Endodermal cell (in vitro differentiated cells): Measurements from ENCODE around the gene TARS1. TPM values are rescaled to one million over a fixed set of nuclear protein-coding genes. Genes with fewer than 3 reads are reported as not detected.

Experiments
- DNase-seq: peaks from one replicate; pipeline ENCODE4 v3.0.0-alpha.2; 2017
- H3K27ac ChIP-seq: 2 replicates; pipeline ENCODE4 v1.5.1; 2013; ENCODE audit warnings: mild to moderate bottlenecking, low read depth, low read length, moderate library complexity
- H3K27me3 ChIP-seq: 2 replicates; pipeline ENCODE4 v1.6.1; 2013; ENCODE audit warnings: mild to moderate bottlenecking, low read length, moderate library complexity; ENCODE audit not compliant: insufficient read depth, control insufficient read depth, poor library complexity, severe bottlenecking
- H3K36me3 ChIP-seq: 2 replicates; pipeline ENCODE4 v1.7.0; 2013; ENCODE audit warnings: mild to moderate bottlenecking, low read length, moderate library complexity; ENCODE audit not compliant: control insufficient read depth, insufficient read depth
- H3K4me1 ChIP-seq: one replicate; pipeline ENCODE4 v1.7.0; 2013; ENCODE audit warnings: low read length; ENCODE audit not compliant: control insufficient read depth, insufficient read depth
- H3K4me3 ChIP-seq: 2 replicates; pipeline ENCODE4 v1.5.1; 2013; ENCODE audit warnings: mild to moderate bottlenecking, low read length, moderate library complexity
- H3K9ac ChIP-seq: 2 replicates; pipeline ENCODE4 v1.6.1; 2013; ENCODE audit warnings: mild to moderate bottlenecking, low read length, moderate library complexity; ENCODE audit not compliant: poor library complexity, severe bottlenecking; ENCODE audit errors: extremely low read depth
- H3K9me3 ChIP-seq: 2 replicates; pipeline ENCODE4 v1.6.1; 2013; ENCODE audit warnings: mild to moderate bottlenecking, low read length, moderate library complexity; ENCODE audit not compliant: control insufficient read depth
- H3K27ac Mint-ChIP-seq: 2 replicates; pipeline ENCODE4 v1.8.0; 2020; ENCODE audit warnings: mixed read lengths
- H3K27me3 Mint-ChIP-seq: 2 replicates; pipeline ENCODE4 v1.8.0; 2021; ENCODE audit warnings: mild to moderate bottlenecking, mixed read lengths; ENCODE audit not compliant: insufficient read depth
- H3K36me3 Mint-ChIP-seq: 2 replicates; pipeline ENCODE4 v1.8.0; 2020; ENCODE audit warnings: low read depth, mixed read lengths
- H3K4me1 Mint-ChIP-seq: 2 replicates; pipeline ENCODE4 v1.8.0; 2020; ENCODE audit warnings: mixed read lengths
- H3K4me3 Mint-ChIP-seq: 2 replicates; pipeline ENCODE4 v1.8.0; 2020; ENCODE audit warnings: mild to moderate bottlenecking, moderate library complexity, mixed read lengths
- H3K9me3 Mint-ChIP-seq: 2 replicates; pipeline ENCODE4 v1.8.0; 2020; ENCODE audit warnings: mild to moderate bottlenecking, mixed read lengths
- WGBS, 2 experiments: methylation state at CpG; one replicate each; pipeline versions ENCODE4 v1.1.5 to v1.1.7; 2013; ENCODE audit warnings: missing lambda C conversion rate in 2 of 2, mixed read lengths in 1 of 2; ENCODE audit not compliant: insufficient coverage in 1 of 2, insufficient read length in 1 of 2; 5-methylcytosine and 5-hydroxymethylcytosine counted together
- total RNA-seq, 2 donors: library from RNA; stranded (reverse); fragmentation: NEBNext Ultra II Directional in 1 of 2; extraction: Animal tissue kit (Norgen Biotek cat#: 25700) in 1 of 2; gene quantifications; 2 replicates in 1 of 2; 3 replicates in 1 of 2; pipeline ENCODE4 v1.2.1, GENCODE V29; 2021
- TF ChIP-seq, protein P1 (sequence below): fragments of 200-600 bp; sonication (generic); conservative IDR thresholded peaks from 2 replicates; pipeline ENCODE4 v1.5.0; 2021; ENCODE audit warnings: antibody characterized with exemption, mild to moderate bottlenecking

The TARS1 gene
- total RNA-seq, 2 donors from 2014 or later, result 143 to 179 TPM

GRCh38 chr5:33476992-33477391 lies 36.2 kb downstream of the TARS1 start:
- H3K36me3 Mint-ChIP-seq, result peaks cover 66% of the 10 kb centered on the region
- TF ChIP-seq, protein P1, sequence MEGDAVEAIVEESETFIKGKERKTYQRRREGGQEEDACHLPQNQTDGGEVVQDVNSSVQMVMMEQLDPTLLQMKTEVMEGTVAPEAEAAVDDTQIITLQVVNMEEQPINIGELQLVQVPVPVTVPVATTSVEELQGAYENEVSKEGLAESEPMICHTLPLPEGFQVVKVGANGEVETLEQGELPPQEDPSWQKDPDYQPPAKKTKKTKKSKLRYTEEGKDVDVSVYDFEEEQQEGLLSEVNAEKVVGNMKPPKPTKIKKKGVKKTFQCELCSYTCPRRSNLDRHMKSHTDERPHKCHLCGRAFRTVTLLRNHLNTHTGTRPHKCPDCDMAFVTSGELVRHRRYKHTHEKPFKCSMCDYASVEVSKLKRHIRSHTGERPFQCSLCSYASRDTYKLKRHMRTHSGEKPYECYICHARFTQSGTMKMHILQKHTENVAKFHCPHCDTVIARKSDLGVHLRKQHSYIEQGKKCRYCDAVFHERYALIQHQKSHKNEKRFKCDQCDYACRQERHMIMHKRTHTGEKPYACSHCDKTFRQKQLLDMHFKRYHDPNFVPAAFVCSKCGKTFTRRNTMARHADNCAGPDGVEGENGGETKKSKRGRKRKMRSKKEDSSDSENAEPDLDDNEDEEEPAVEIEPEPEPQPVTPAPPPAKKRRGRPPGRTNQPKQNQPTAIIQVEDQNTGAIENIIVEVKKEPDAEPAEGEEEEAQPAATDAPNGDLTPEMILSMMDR, result no peak
- Histone ChIP-seq H3K27me3 (no peaks in the 10 kb centered on the region), H3K36me3 (peaks cover 52% of the 10 kb centered on the region), H3K4me3 (no peak overlapping the region), H3K4me1 (peaks cover 3% of the 10 kb centered on the region), H3K9me3 (peaks cover 38% of the 10 kb centered on the region), H3K27ac (no peak overlapping the region), H3K9ac (no peak overlapping the region)
- peaks cover 13% of the 10 kb centered on the region for H3K4me1 Mint-ChIP-seq
- H3K9me3 Mint-ChIP-seq, result peaks cover 6% of the 10 kb centered on the region
- H3K27me3 Mint-ChIP-seq, result no peaks in the 10 kb centered on the region
- H3K27ac Mint-ChIP-seq, result no peak overlapping the region
- H3K4me3 Mint-ChIP-seq, result no peak overlapping the region
- no peak for DNase-seq
- WGBS, 2 experiments, result 80 to 98% methylated on average over 2 to 3 of the region's 3 CpGs

DNA sequence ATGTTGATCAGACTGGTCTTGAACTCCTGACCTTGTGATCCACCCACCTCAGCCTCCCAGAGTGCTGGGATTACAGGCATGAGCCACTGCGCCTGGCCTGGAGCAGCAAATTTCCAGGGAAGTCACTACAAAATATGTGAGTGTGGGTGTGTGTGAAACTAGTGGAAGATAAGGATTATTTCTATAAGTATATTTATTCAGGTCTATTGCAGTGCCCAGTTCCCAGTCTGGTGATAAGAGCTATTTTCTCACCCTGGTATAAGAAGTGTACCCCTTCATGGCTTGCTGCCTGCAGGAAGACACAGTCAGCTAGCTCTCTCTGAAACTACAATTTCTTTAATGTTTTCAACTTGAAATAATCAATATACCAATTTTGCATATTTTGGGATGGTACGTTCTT lies 37.1 kb downstream of the TARS1 start:
- Mint-ChIP-seq H3K4me1 (peaks cover 17% of the 10 kb centered on the region), H3K4me3 (no peak overlapping the region), H3K27ac (no peak overlapping the region), H3K9me3 (peaks cover 5% of the 10 kb centered on the region), H3K36me3 (peaks cover 59% of the 10 kb centered on the region), H3K27me3 (no peaks in the 10 kb centered on the region)
- TF ChIP-seq, protein P1, result no peak
- 94 to 100% methylated on average over 1 to 2 of the region's 2 CpGs for WGBS, 2 experiments
- H3K4me3 ChIP-seq, result no peak overlapping the region
- H3K4me1 ChIP-seq, result peaks cover 7% of the 10 kb centered on the region
- no peak overlapping the region for H3K27ac ChIP-seq
- DNase-seq, result no peak
- no peaks in the 10 kb centered on the region for H3K27me3 ChIP-seq
- peaks cover 43% of the 10 kb centered on the region for H3K36me3 ChIP-seq
- H3K9me3 ChIP-seq, result peaks cover 29% of the 10 kb centered on the region
- H3K9ac ChIP-seq, result no peak overlapping the region

DNA sequence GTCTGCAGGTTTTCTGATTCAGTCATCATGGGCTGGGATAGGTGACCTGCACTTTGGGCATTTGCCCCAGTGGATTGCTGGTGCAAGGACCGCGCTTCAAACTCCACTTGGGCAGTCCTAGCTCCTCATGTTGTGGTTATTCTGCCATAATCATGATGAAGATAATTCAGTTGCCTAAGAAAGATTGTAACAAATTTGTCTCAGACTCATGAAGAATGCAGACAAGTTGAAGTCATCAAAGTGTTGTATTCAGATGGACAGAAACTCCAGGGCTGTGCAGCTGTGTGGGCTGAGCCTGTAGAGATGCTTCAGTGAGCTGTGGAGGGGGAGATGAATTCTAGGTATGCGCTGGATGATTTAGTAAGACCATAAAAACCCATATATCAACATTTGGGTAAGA lies 38.5 kb downstream of the TARS1 start:
- peaks cover 2% of the 10 kb centered on the region for H3K9me3 Mint-ChIP-seq
- DNase-seq, result no peak
- peaks cover 29% of the 10 kb centered on the region for H3K36me3 ChIP-seq
- H3K36me3 Mint-ChIP-seq, result peaks cover 46% of the 10 kb centered on the region
- no peaks in the 10 kb centered on the region for H3K27me3 Mint-ChIP-seq
- H3K27ac ChIP-seq, result no peak overlapping the region
- no peak overlapping the region for H3K4me3 Mint-ChIP-seq
- peaks cover 12% of the 10 kb centered on the region for H3K4me1 Mint-ChIP-seq
- peaks cover 15% of the 10 kb centered on the region for H3K9me3 ChIP-seq
- no peak overlapping the region for H3K4me3 ChIP-seq
- H3K27ac Mint-ChIP-seq, result peak overlapping the region; percentile 46
- no peak overlapping the region for H3K9ac ChIP-seq
- peaks cover 8% of the 10 kb centered on the region for H3K4me1 ChIP-seq
- WGBS, 2 experiments, result 96% methylated on average over 2 of the region's 3 CpGs; no CpG with 5 or more reads in 1 of the 2 experiments
- TF ChIP-seq, protein P1, result no peak
- H3K27me3 ChIP-seq, result no peaks in the 10 kb centered on the region
